T1000 (cell line): Measurements from ENCODE around the gene DACT1.

Experiments used
- DNase-seq: peaks from one replicate; lab custom pipeline; 2025; ENCODE audit warnings: mixed read lengths; lab: John Stamatoyannopoulos, UW

Gene DACT1

GRCh38 chr14:58668848-58669480, 31.2 kb downstream of the DACT1 start:
- no peak for DNase-seq

DNA sequence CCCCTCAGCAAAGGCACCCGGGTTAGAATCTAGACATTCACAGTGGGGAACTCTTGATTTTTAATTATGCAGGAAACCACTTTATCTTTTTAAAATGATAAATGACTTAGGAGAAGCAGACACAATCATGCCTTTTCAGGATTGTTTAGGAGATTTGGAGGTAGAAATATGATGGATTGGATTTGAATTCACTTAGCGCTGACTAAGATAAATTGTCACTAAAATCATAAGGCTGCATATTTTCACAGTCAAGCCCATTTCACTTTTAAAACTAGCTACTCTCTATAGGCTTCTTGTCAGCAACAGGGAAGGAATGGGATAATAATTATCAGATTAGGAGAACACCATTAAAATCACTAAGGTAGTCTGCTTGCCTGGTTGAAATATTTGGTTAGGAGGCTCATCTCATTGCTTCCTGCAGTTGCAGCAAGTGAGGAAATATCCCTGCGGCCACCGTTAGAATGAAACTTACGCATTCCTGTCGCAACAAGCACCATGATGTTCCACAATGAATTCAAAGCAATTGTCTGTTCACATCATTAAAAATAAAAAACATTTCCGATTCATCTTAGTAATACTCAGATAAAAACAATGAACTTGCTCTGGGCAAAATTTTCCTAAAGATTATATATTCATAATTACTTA, 31.9 kb downstream of the DACT1 start:
- no peak for DNase-seq

- no peak for DNase-seq
Observed at GRCh38 chr14:58671024-58671423, 33.3 kb downstream of the DACT1 start.

GRCh38 chr14:58671436-58671835, 33.7 kb downstream of the DACT1 start:
- DNase-seq = no peak

GRCh38 chr14:58673722-58674121, 36.0 kb downstream of the DACT1 start:
- no peak for DNase-seq

- DNase-seq = no peak
Observed at GRCh38 chr14:58677001-58677400, 39.2 kb downstream of the DACT1 start.

DNA sequence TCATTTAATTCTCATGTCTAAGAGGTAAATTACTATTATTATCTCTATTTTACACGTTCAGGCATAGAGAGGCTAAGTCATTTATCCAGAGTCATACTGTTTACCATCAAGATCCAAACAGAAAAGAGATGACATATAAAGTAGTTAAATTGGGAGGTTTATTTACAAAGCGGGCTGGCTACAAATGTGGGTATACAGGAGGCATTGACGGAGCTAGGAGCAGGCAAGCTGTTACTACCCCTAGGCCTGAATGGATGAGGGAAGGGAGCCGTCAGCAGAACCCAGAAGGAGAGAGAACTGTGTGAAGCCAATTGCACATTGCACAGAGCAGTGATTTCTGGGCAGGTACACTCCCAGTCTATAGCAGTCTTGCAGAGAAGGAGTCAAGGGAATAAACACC, 39.8 kb downstream of the DACT1 start:
- no peak for DNase-seq

- DNase-seq = no peak
Observed at GRCh38 chr14:58677996-58678395, 40.2 kb downstream of the DACT1 start.

GRCh38 chr14:58680698-58681097, 42.9 kb downstream of the DACT1 start:
- DNase-seq = no peak

GRCh38 chr14:58687232-58687795, 49.6 kb downstream of the DACT1 start:
- DNase-seq = no peak

- DNase-seq = no peak
Observed at GRCh38 chr14:58690801-58691516, 53.2 kb downstream of the DACT1 start.

DNA sequence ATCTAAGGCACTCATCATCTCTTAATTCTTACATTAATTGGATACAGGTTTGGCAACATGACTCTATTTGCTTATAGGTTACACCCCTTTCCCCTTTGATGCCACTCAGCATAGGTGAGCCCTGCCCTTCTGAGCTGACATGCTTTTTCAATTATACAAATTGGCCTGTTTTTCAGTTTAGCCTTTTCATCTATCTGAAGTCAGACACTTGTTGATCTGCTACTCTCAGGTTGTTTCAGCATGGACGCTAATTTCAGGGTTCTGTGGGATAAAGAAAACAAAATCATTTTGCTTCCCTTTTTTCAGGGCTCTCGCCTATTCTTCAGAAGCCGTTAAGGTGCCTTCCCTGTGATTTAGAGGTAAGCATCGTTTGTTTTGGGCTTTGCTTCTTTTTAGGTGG, 55.3 kb downstream of the DACT1 start:
- no peak for DNase-seq

DNA sequence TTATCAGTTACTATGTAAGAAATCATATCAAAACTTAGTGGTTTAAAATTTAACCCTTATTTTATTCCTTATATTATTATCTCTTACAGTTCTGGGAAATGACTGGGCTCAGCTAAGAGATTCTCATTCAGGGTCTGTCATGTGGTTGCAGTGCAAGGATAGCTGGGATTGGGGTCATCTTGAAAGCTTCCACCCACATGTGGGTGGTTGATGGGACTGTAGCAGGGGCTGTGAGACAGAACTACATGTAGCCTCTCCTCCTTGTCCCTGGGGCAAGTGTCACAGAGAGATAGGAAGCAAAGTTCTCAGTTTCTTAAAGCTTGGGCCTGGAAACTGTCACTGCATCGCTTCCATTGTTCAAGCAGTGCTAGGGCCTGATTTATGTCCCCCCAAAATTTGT, 57.8 kb downstream of the DACT1 start:
- DNase-seq = no peak

DNA sequence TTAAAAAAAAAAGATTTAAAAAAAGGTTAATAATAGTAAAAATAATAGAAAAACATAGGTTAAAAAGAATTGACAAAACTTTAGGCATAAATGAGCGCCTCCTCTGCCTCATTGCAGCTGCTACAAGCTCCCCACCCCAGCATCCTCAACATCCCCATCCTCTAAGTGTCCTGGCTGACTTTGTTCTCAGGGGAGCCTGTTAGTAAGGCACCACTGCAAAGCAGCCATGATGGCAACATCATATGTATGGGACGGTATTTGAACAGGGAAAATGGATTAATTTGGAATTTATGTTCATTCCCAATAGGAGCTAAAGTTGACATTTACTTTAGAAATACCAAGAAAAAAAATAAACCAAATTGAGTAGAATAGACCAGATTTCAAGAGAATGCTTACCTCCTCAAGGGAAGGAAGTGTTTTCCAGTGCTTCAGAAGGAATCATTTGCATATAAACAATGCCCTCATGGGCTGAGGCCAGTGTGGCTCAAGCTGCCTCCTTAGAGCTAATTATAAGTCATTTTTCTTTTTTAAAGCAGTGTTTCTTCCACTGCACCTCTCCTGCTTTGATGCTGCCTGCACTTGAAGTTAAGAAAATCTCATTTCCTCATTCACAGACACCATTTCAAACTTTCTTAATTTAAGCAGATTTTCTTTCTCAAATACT, 59.6 kb downstream of the DACT1 start:
- DNase-seq = no peak
